Endothelial cell of umbilical vein (primary cell): ENCODE data around the gene USP7. TPM values are rescaled to one million over a fixed set of nuclear protein-coding genes. Genes with fewer than 3 reads are reported as not detected.
A peak's percentile ranks its signal among the peaks of the same experiment; 100 is the strongest.

Experiments used
- BruUV-seq: library from RNA; stranded (reverse); fragments of 400-500 nt; replicated peaks from 2 replicates; lab custom pipeline; 2021; lab: Mats Ljungman, UMichigan
- CTCF ChIA-PET: fragments of 300-600, 350-600 bp; sonication (Branson Sonifier 250); formaldehyde crosslinking; loops from one replicate; lab custom pipeline; 2021; ENCODE audit warnings: antibody characterized with exemption, inconsistent platforms; lab: Charles Lee
- POLR2A ChIA-PET: fragments of 300-600, 350-600 bp; sonication (Branson Sonifier 250); formaldehyde crosslinking; loops from one replicate; lab custom pipeline; 2021; ENCODE audit warnings: antibody characterized with exemption, inconsistent platforms; lab: Charles Lee
- DNase-seq: peaks from one replicate; pipeline ENCODE4 v3.0.0-alpha.2; 2011; ENCODE audit warnings: low read depth, low spot score
- FAIRE-seq: peaks from 2 replicates; lab custom pipeline; 2011; peaks lifted over from hg19 to GRCh38; lab: Jason Lieb, UNC
- H2AFZ ChIP-seq: 2 replicates; pipeline ENCODE4 v1.6.0; 2012; ENCODE audit warnings: low read depth, low read length, control low read depth, inconsistent platforms
- H3K27ac ChIP-seq: 2 replicates; pipeline ENCODE4 v1.5.1; 2011; ENCODE audit warnings: low read depth, mild to moderate bottlenecking, control low read depth, low read length, moderate library complexity; ENCODE audit not compliant: insufficient read depth
- H3K27me3 ChIP-seq, 2 experiments: 2 replicates each; pipeline versions ENCODE4 v1.6.0 to v1.6.1; 2011; ENCODE audit warnings: low read length in 2 of 2, mixed read lengths in 1 of 2; ENCODE audit not compliant: control insufficient read depth in 2 of 2, insufficient read depth in 2 of 2
- H3K36me3 ChIP-seq, 2 experiments: 2 replicates in 1 of 2; 3 replicates in 1 of 2; pipeline ENCODE4 v1.5.1; 2011; ENCODE audit warnings: low read length in 2 of 2, mild to moderate bottlenecking in 1 of 2, moderate library complexity in 1 of 2; ENCODE audit not compliant: control insufficient read depth in 2 of 2, insufficient read depth in 2 of 2; ENCODE audit errors: extremely low read depth in 1 of 2
- H3K4me1 ChIP-seq: 3 replicates; pipeline ENCODE4 v1.5.1; 2011; ENCODE audit warnings: mild to moderate bottlenecking, low read length; ENCODE audit not compliant: control insufficient read depth, insufficient read depth; ENCODE audit errors: extremely low read depth
- H3K4me2 ChIP-seq: 2 replicates; pipeline ENCODE4 v1.6.1; 2011; ENCODE audit warnings: low read length, control low read depth, mixed read lengths; ENCODE audit not compliant: insufficient read depth
- H3K4me3 ChIP-seq, 3 experiments: fragments of 200-600 bp in 1 of 3; sonication (generic), shearing (Covaris generic) in 1 of 3; replicated peaks in 1 of 3; 2 replicates each; pipeline ENCODE4 v1.5.1; 2011 to 2016; ENCODE audit warnings: control low read depth in 3 of 3, low read length in 3 of 3, mild to moderate bottlenecking in 2 of 3, inconsistent platforms in 1 of 3, low read depth in 1 of 3, moderate library complexity in 1 of 3; ENCODE audit not compliant: insufficient read depth in 1 of 3
- H3K79me2 ChIP-seq: 2 replicates; pipeline ENCODE4 v1.6.0; 2012; ENCODE audit warnings: low read length, inconsistent platforms; ENCODE audit not compliant: control insufficient read depth, insufficient read depth
- H3K9ac ChIP-seq: replicated peaks from 2 replicates; pipeline ENCODE3; 2011; ENCODE audit warnings: low read length, control low read depth; ENCODE audit not compliant: insufficient read depth; ENCODE audit errors: extremely low read depth
- H3K9me1 ChIP-seq: replicated peaks from 3 replicates; pipeline ENCODE4 v1.6.0; 2011; ENCODE audit warnings: mild to moderate bottlenecking, low read length; ENCODE audit not compliant: control insufficient read depth, insufficient read depth; ENCODE audit errors: extremely low read depth
- H3K9me3 ChIP-seq: replicated peaks from 2 replicates; pipeline ENCODE4 v1.5.1; 2012; ENCODE audit warnings: low read length, inconsistent platforms; ENCODE audit not compliant: control insufficient read depth, insufficient read depth
- H4K20me1 ChIP-seq: replicated peaks from 2 replicates; pipeline ENCODE3; 2011; ENCODE audit warnings: mild to moderate bottlenecking, low read length; ENCODE audit not compliant: control insufficient read depth, insufficient read depth; ENCODE audit errors: extremely low read depth
- EZH2 ChIP-seq: IDR thresholded peaks from 2 replicates; pipeline ENCODE4 v1.6.1; 2012; ENCODE audit warnings: borderline replicate concordance, low read depth, mild to moderate bottlenecking, moderate library complexity, low read length, inconsistent platforms; ENCODE audit not compliant: severe bottlenecking
- FOS ChIP-seq: IDR thresholded peaks from 2 replicates; pipeline ENCODE4 v1.6.1; 2011; ENCODE audit warnings: mild to moderate bottlenecking, low read length, moderate library complexity, borderline replicate concordance; ENCODE audit not compliant: insufficient read depth
- GATA2 ChIP-seq: IDR thresholded peaks from 2 replicates; pipeline ENCODE4 v1.7.0; 2011; ENCODE audit warnings: low read depth, mild to moderate bottlenecking, moderate library complexity, mixed read lengths, low read length; ENCODE audit not compliant: insufficient read length, insufficient read depth
- MYC ChIP-seq: IDR thresholded peaks from one replicate; pipeline ENCODE4 v1.6.1; 2011; ENCODE audit warnings: mild to moderate bottlenecking, low read depth, low read length
- POLR2A ChIP-seq: IDR thresholded peaks from 2 replicates; pipeline ENCODE4 v1.6.1; 2012; ENCODE audit warnings: low read depth, mild to moderate bottlenecking, control low read depth, low read length
- dilution Hi-C: fragments of 300-500 bp; cut with MboI; formaldehyde crosslinking; loops from one replicate; pipeline ENCODE4 v1.15.0; 2019; ENCODE audit warnings: low sequenced_read_pairs; ENCODE audit not compliant: extremely low pct_ligation_motif_present
- intact Hi-C: fragments of 100-400 bp; cut with micrococcal nuclease; formaldehyde crosslinking; loops from one replicate; pipeline ENCODE4 v1.10.0; 2022
- polyA plus RNA-seq, 4 experiments: library from polyadenylated mRNA; depleted of rRNA in 3 of 4; stranded (reverse) in 3 of 4; unstranded in 1 of 4; fragments of >200 nt; gene quantifications; 2 replicates each; pipeline versions ENCODE4 v1.2.1 to v1.2.3, GENCODE V29; 2011 to 2012; ENCODE audit warnings: missing spikeins in 1 of 4
- total RNA-seq: library from RNA; stranded (reverse); gene quantifications from 2 replicates; pipeline ENCODE4 v1.2.3, GENCODE V29; 2021
- TF ChIP-seq, protein P1 (sequence below), 2 donors: IDR thresholded peaks; 1 replicate in 1 of 2; 2 replicates in 1 of 2; pipeline ENCODE4 v1.5.1; 2011; ENCODE audit warnings: low read length in 2 of 2, mild to moderate bottlenecking in 2 of 2, moderate library complexity in 2 of 2, control low read depth in 1 of 2, inconsistent platforms in 1 of 2, low read depth in 1 of 2; ENCODE audit not compliant: insufficient read depth in 1 of 2; ENCODE audit errors: extremely low read depth in 1 of 2

The USP7 gene
- total and polyA plus RNA-seq, 2 donors (not counting 3 experiments of a cell fraction or from before 2014, with no cell fraction given), result 17.7 to 130 TPM

GRCh38 chr16:8958344-8959167, 5.2 kb downstream of the USP7 start:
- TF ChIP-seq, protein P1, sequence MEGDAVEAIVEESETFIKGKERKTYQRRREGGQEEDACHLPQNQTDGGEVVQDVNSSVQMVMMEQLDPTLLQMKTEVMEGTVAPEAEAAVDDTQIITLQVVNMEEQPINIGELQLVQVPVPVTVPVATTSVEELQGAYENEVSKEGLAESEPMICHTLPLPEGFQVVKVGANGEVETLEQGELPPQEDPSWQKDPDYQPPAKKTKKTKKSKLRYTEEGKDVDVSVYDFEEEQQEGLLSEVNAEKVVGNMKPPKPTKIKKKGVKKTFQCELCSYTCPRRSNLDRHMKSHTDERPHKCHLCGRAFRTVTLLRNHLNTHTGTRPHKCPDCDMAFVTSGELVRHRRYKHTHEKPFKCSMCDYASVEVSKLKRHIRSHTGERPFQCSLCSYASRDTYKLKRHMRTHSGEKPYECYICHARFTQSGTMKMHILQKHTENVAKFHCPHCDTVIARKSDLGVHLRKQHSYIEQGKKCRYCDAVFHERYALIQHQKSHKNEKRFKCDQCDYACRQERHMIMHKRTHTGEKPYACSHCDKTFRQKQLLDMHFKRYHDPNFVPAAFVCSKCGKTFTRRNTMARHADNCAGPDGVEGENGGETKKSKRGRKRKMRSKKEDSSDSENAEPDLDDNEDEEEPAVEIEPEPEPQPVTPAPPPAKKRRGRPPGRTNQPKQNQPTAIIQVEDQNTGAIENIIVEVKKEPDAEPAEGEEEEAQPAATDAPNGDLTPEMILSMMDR (IDR thresholded peaks at IDR 0.05; ENCODE audit: extremely low read depth in 1 of 2, insufficient read depth in 1 of 2, low read depth in 1 of 2, low read length in 2 of 2), result no peak
- TF ChIP-seq EZH2, result no peak
- TF ChIP-seq MYC, result no peak
- no peak for TF ChIP-seq POLR2A
- peak; percentile 30 for TF ChIP-seq FOS
- peak; percentile 40 for TF ChIP-seq GATA2
- H3K9ac ChIP-seq, result peak overlapping the region; percentile 20
- no peaks in the 10 kb centered on the region for H3K9me3 ChIP-seq
- no peak overlapping the region for H2AFZ ChIP-seq
- FAIRE-seq (peak; percentile 70), DNase-seq (peak; percentile 54)
- intact Hi-C loops, result loop anchor here (2.0 to 5.0 kb wide), 2 partner anchors 50 to 149 kb away; no protein-coding TSS in a partner anchor
- no peaks in the 10 kb centered on the region for H3K36me3 ChIP-seq
- no TSS peak for BruUV-seq
- H3K79me2 ChIP-seq, result peaks cover 91% of the 10 kb centered on the region
- no peaks in the 10 kb centered on the region for H3K27me3 ChIP-seq
- H3K4me3 ChIP-seq, result no peak overlapping the region
- peaks cover 4% of the 10 kb centered on the region for H3K9me1 ChIP-seq
- CTCF ChIA-PET, result interaction anchor here (2.6 to 4.0 kb wide), 2 partner anchors 11 to 50 kb away, joined by 9 to 10 read pairs; no protein-coding TSS in a partner anchor
- POLR2A ChIA-PET, result interaction anchor here (0.7 kb wide), 1 partner anchor 144 kb away, joined by 3 read pairs; no protein-coding TSS in a partner anchor
- peaks cover 46% of the 10 kb centered on the region for H3K4me1 ChIP-seq
- H4K20me1 ChIP-seq, result peaks cover 13% of the 10 kb centered on the region
- dilution Hi-C loops, result no loop called here
- H3K27ac ChIP-seq, result peak overlapping the region; percentile 70
- H3K4me2 ChIP-seq, result peak overlapping the region; percentile 28
